ENCODE measurements around the gene SIRT3. TPM values are rescaled to one million over a fixed set of nuclear protein-coding genes. Genes with fewer than 3 reads are reported as not detected.

SIRT3 gene
- total RNA-seq, 6 experiments from 2014 or later: 9.2 to 22.0 (median 15.5) TPM

DNA sequence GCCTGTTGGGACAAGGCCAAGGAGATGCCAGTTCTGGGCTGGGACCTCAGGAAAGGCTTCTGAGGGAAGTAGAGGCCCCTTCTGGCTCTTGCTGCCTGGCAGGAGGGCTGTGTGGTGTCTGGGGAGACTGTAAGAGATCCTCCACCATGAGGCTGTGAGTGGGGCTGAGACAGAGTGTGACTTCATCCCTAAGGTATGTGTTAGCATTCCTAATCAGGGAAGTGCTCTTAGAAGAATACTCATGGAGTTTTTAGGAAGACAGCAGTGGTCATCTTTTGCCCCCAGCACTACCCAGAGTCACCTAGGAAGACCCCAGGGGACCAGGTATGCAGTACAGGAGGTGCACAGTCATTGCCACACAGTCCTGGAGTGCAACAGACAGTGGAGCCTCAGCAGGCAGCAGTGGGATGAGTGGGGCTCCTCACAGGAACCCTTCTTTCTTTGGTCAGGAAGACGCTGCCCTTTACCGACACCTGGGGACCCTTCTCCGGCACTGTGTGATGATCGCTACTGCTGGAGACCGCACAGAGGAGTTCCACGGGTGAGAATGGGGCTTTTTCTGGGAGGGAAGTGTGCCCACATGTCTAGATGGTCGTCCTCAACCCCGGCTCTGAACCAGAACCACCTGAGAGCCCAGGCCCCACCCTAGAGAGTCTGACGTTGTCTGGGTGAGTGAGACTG is 25.9 kb downstream of the SIRT3 start:
- Histone ChIP-seq H3K36me3 (peaks cover 0 to 63% (median 17%) of the 10 kb centered on the region in 4 donors), H3K4me1 (peaks cover 0 to 22% (median 12%) of the 10 kb centered on the region in 4 donors), H3K27me3 (no peaks in the 10 kb centered on the region), H3K27ac (no peak overlapping the region), H3K4me3 (no peak overlapping the region), H3K9me3 (no peaks in the 10 kb centered on the region)
- no peak for ATAC-seq
- intact Hi-C loops (cut with DNase I): loop anchor here in 1 of 2 donors (5.0 kb wide), 1 partner anchor 147 kb away; no protein-coding TSS in a partner anchor
- WGBS (ENCODE audit: insufficient coverage, low coverage, low lambda C conversion rate, missing lambda C conversion rate): 60% methylated on average over 1 of the region's 9 CpGs
- peak in 1 of 3 donors; percentile 42 for DNase-seq
- TF ChIP-seq CTCF (IDR thresholded peaks at IDR 0.05) (no peak), POLR2A (IDR thresholded peaks at IDR 0.05) (no peak)

DNA sequence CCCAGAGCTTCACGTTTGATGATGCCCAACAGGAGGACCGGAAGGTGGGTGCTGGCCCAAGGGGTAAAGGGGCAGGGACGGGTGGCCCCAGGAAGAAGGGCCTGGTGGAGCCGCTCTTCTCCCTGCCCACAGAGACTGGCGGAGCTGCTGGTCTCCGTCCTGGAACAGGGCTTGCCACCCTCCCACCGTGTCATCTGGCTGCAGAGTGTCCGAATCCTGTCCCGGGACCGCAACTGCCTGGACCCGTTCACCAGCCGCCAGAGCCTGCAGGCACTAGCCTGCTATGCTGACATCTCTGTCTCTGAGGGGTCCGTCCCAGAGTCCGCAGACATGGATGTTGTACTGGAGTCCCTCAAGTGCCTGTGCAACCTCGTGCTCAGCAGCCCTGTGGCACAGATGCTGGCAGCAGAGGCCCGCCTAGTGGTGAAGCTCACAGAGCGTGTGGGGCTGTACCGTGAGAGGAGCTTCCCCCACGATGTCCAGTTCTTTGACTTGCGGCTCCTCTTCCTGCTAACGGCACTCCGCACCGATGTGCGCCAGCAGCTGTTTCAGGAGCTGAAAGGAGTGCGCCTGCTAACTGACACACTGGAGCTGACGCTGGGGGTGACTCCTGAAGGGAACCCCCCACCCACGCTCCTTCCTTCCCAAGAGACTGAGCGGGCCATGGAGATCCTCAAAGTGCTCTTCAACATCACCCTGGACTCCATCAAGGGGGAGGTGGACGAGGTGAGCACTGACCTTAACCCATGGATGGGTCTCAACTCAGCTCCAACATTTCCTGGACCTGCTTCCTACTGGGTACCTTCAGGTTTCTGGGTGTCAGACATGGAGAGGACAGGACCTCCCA is 26.6 kb downstream of the SIRT3 start:
- Histone ChIP-seq H3K9me3 (no peaks in the 10 kb centered on the region), H3K27me3 (no peaks in the 10 kb centered on the region), H3K36me3 (peaks cover 0 to 62% (median 13%) of the 10 kb centered on the region in 4 donors), H3K4me1 (peaks cover 0 to 25% (median 13%) of the 10 kb centered on the region in 4 donors), H3K4me3 (peak overlapping the region; percentile 90 to 99 (median 95)), H3K27ac (peak overlapping the region; percentile 15 to 99 (median 98))
- intact Hi-C loops (cut with DNase I): loop anchor here in 1 of 2 donors (5.0 kb wide), 1 partner anchor 148 kb away; no protein-coding TSS in a partner anchor
- ATAC-seq: no peak
- 43% methylated on average over 2 of the region's 29 CpGs for WGBS (ENCODE audit: insufficient coverage, low coverage, low lambda C conversion rate, missing lambda C conversion rate)
- TF ChIP-seq CTCF (IDR thresholded peaks at IDR 0.05) (no peak), POLR2A (IDR thresholded peaks at IDR 0.05) (no peak)
- peak in 1 of 3 donors; percentile 44 for DNase-seq

GRCh38 chr11:208917-209260 is 27.3 kb downstream of the SIRT3 start:
- TF ChIP-seq POLR2A (IDR thresholded peaks at IDR 0.05) (no peak), CTCF (IDR thresholded peaks at IDR 0.05) (no peak)
- Histone ChIP-seq H3K4me3 (peak overlapping the region; percentile 90 to 99 (median 95)), H3K36me3 (peaks cover 0 to 60% (median 12%) of the 10 kb centered on the region in 4 donors), H3K9me3 (no peaks in the 10 kb centered on the region), H3K4me1 (peaks cover 0 to 25% (median 13%) of the 10 kb centered on the region in 4 donors), H3K27me3 (no peaks in the 10 kb centered on the region), H3K27ac (peak overlapping the region; percentile 15 to 99 (median 98))
- ATAC-seq (peak in 2 of 4 donors; percentile 2), DNase-seq (peak in 1 of 3 donors; percentile 61)
- WGBS (ENCODE audit: insufficient coverage, low coverage, low lambda C conversion rate, missing lambda C conversion rate): 0% methylated on average over 8 of the region's 26 CpGs
- intact Hi-C loops (cut with DNase I): no loop called here

- peak; percentile 87 to 88 (median 87) for DNase-seq
- intact Hi-C loops (cut with DNase I): no loop called here
- Histone ChIP-seq H3K27ac (peak overlapping the region; percentile 94 to 99 (median 98)), H3K9me3 (no peaks in the 10 kb centered on the region), H3K4me1 (peaks cover 0 to 25% (median 13%) of the 10 kb centered on the region in 4 donors), H3K36me3 (peaks cover 0 to 54% (median 11%) of the 10 kb centered on the region in 4 donors), H3K4me3 (peak overlapping the region; percentile 90 to 99 (median 95)), H3K27me3 (no peaks in the 10 kb centered on the region)
- peak; percentile 71 to 76 (median 72) for ATAC-seq
- no peak for TF ChIP-seq CTCF (IDR thresholded peaks at IDR 0.05)
- peak; percentile 90 for TF ChIP-seq POLR2A (IDR thresholded peaks at IDR 0.05)
- under 1% methylated on average over 27 of the region's 57 CpGs for WGBS (ENCODE audit: insufficient coverage, low coverage, low lambda C conversion rate, missing lambda C conversion rate)
These were observed 27.8 kb downstream of the SIRT3 start for GRCh38 chr11:208181-208916.
